ENCODE results near the gene ZNF205. TPM values are rescaled to one million over a fixed set of nuclear protein-coding genes. Genes with fewer than 3 reads are reported as not detected.

Gene ZNF205
- total and polyA plus RNA-seq, 2 of the 4 experiments (the other 2 are of a cell fraction): 8.2 to 12.7 TPM

GRCh38 chr16:3140603-3141427 is 28.4 kb downstream of the ZNF205 start:
- no TSS peak for BruUV-seq (replicated peaks)
- ChIA-PET CTCF (interaction anchor here (1.1 kb wide), 1 partner anchor 11 kb away, joined by 3 read pairs; no protein-coding TSS in a partner anchor), POLR2A (ENCODE audit: unreplicated experiment) (no interaction called here)
- no peak overlapping the region for H3K4ac ChIP-seq (ENCODE audit: low read depth, low read length)
- H3K27me3 ChIP-seq (ENCODE audit: control insufficient read depth, insufficient read depth, low read length): no peaks in the 10 kb centered on the region
- H4K20me1 ChIP-seq (ENCODE audit: insufficient read depth, low read length): no peaks in the 10 kb centered on the region
- H2AK9ac ChIP-seq (replicated peaks; ENCODE audit: low read depth, low read length, poor library complexity): no peak overlapping the region
- no peak overlapping the region for H2BK120ac ChIP-seq (ENCODE audit: low read depth, low read length)
- in situ Hi-C loops (cut with MboI; ENCODE audit: low sequenced_read_pairs) (no loop called here), intact Hi-C loops (cut with micrococcal nuclease) (no loop called here), dilution Hi-C loops (cut with HindIII; ENCODE audit: low sequenced_read_pairs, unreplicated experiment) (no loop called here)
- DNase-seq (no peak), ATAC-seq (ENCODE audit: low read depth) (no peak)
- no peak overlapping the region for H2AFZ ChIP-seq (replicated peaks; ENCODE audit: low read length, poor library complexity)
- no peak overlapping the region for H3K14ac ChIP-seq (replicated peaks; ENCODE audit: low read depth, low read length)
- no peak overlapping the region for H3K4me2 ChIP-seq (ENCODE audit: low read depth, low read length)
- no peak overlapping the region for H4K91ac ChIP-seq (ENCODE audit: insufficient read depth, low read depth, low read length)
- H3K9me3 ChIP-seq (ENCODE audit: control insufficient read depth, insufficient read depth, low read length): no peaks in the 10 kb centered on the region
- H4K8ac ChIP-seq (ENCODE audit: low read depth in 2 of 2, low read length in 2 of 2): no peak overlapping the region
- no peak overlapping the region for H3K18ac ChIP-seq (ENCODE audit: low read depth, low read length)
- H2BK15ac ChIP-seq (ENCODE audit: low read depth, low read length): no peak overlapping the region
- no peak overlapping the region for H2AK5ac ChIP-seq (ENCODE audit: low read depth, low read length)
- H3K27ac ChIP-seq (ENCODE audit: insufficient read depth, low read length): no peak overlapping the region
- H2BK20ac ChIP-seq (ENCODE audit: low read depth, low read length): no peak overlapping the region
- no peak overlapping the region for H3K9ac ChIP-seq (ENCODE audit: low read depth, low read length)
- WGBS, 2 experiments (ENCODE audit: extremely low coverage in 2 of 2, insufficient read length in 1 of 2): 96% methylated on average over 59 of the region's 69 CpGs; no CpG with 5 or more reads in 1 of the 2 experiments
- H3K79me1 ChIP-seq (ENCODE audit: low read depth in 1 of 2, low read length in 2 of 2): peaks cover 14 to 17% of the 10 kb centered on the region in 2 experiments
- no peak overlapping the region for H3K56ac ChIP-seq (ENCODE audit: extremely low read depth, insufficient read depth, low read length)
- no peak overlapping the region for H2BK5ac ChIP-seq (ENCODE audit: low read depth, low read length, poor library complexity, severe bottlenecking)
- no peak overlapping the region for H3K4me3 ChIP-seq (ENCODE audit: insufficient read depth, low read depth, low read length)
- peaks cover 4% of the 10 kb centered on the region for H3K4me1 ChIP-seq (ENCODE audit: control insufficient read depth, insufficient read depth, low read length)
- no peak overlapping the region for H3K23ac ChIP-seq (ENCODE audit: low read depth, low read length)
- H3K9me1 ChIP-seq (ENCODE audit: insufficient read depth, low read length): 0 out of 2 replicates have a peak, but pooled peaks cover 3% of the 10 kb centered on the region
- no peak overlapping the region for H4K5ac ChIP-seq (ENCODE audit: low read depth, low read length)
- peaks cover 19% of the 10 kb centered on the region for H3K36me3 ChIP-seq (ENCODE audit: control insufficient read depth, insufficient read depth, low read length)
- TF ChIP-seq SMC3 (IDR thresholded peaks at IDR 0.05; ENCODE audit: low read depth, low read length) (no peak), CHD1 (IDR thresholded peaks at IDR 0.05; ENCODE audit: low read depth, low read length) (no peak), BHLHE40 (IDR thresholded peaks at IDR 0.05; ENCODE audit: low read depth, low read length) (no peak), MAFK (IDR thresholded peaks at IDR 0.05; ENCODE audit: low read depth, low read length) (no peak), RAD21 (IDR thresholded peaks at IDR 0.05; ENCODE audit: low read length) (no peak), USF2 (IDR thresholded peaks at IDR 0.05; ENCODE audit: low read depth, low read length) (no peak), ELK1 (IDR thresholded peaks at IDR 0.05; ENCODE audit: borderline replicate concordance, low read depth, low read length) (no peak), MXI1 (IDR thresholded peaks at IDR 0.05; ENCODE audit: borderline replicate concordance, low read depth, low read length) (no peak), CTCF (conservative IDR thresholded peaks at IDR 0.05; ENCODE audit: low read depth, low read length) (no peak), RFX5 (IDR thresholded peaks at IDR 0.05; ENCODE audit: low read depth, low read length) (no peak), MAZ (IDR thresholded peaks at IDR 0.05; ENCODE audit: borderline replicate concordance, low read depth, low read length) (no peak), NFE2L2 (IDR thresholded peaks at IDR 0.05; ENCODE audit: low read depth, low read length) (no peak), POLR2A (IDR thresholded peaks at IDR 0.05; ENCODE audit: low read depth, low read length) (no peak), CEBPB (IDR thresholded peaks at IDR 0.05; ENCODE audit: low read depth, low read length) (no peak), FOS (IDR thresholded peaks at IDR 0.05; ENCODE audit: low read depth, low read length) (no peak)
